HT1080 (cell line): ENCODE results near the gene BSPRY. TPM values are rescaled to one million over a fixed set of nuclear protein-coding genes. Genes with fewer than 3 reads are reported as not detected.
"Not testable (repeated sequence)": the region's sequence is repeated elsewhere in the genome, so short reads cannot be mapped to it uniquely, and the experiment has no call there.

Source experiments
- DNase-seq: peaks from one replicate; pipeline ENCODE4 v3.0.0-alpha.2; 2015; ENCODE audit warnings: low read depth
- total RNA-seq: library from RNA; depleted of rRNA; stranded (reverse); fragments of >200 nt; shearing (Covaris generic); gene quantifications from 2 replicates; pipeline ENCODE4 v1.2.3, GENCODE V29; 2014; rRNA removed

The BSPRY gene
- total RNA-seq, 1 experiment from 2014 or later = not detected

DNA sequence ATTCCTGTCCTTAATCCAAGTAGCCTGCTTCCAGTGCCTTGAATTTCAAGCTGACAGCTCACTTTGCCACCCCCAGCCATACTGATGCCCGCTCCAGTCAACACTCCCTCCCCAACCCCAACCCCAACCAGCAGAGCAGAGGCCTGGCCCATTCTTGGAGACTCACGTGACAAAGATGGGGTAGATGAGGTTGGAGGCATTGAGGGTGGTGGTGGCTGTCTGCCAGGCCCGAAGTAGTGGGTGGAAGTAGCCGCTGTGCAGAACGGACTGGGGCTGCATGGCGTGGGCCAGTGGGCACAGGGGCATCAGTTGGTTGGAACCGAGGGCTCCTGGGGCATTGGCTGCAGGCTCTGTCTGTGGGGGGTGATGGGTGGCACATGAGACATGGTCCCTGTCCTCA is 43.9 kb downstream of the BSPRY start:
- no peak for DNase-seq

DNA sequence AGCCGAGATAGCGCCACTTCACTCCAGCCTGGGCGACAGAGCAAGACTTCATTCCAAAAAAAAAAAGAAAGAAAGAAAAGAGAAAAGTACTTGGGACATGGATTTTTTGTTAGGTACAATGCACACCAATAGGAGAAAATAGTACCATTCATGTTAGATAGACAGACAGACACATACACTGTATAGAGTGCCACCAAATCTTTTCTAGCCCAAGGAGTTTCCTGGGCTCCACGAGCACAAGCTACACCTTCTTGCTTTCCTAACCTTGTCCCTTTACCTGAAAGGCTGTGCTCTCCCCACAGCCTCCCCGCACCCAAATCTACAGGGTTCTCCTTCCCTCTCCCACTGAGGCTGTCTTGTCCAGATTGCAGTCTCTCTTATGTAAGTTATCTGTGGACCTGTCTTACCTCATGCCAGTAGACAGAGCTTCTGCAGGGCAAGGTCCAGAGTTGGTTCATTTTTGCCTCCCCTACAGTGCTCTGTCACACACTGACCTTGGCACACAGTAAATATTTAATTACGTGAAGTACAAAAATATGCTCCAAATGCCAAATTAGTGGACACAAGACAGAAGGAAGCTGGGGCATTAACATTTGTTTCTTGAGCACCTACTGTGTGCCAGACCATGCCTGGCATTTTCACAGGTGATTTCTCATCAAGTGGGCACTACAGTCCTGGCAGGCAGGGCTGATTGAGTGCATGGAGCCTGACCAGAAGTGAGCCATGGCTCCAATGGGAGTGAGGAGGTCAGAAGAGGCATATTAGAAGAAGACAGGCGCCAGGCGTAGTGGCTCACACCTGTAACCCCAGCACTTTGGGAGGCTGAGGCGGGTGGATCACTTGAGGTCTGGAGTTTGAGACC is 45.9 kb downstream of the BSPRY start:
- DNase-seq = no peak

DNA sequence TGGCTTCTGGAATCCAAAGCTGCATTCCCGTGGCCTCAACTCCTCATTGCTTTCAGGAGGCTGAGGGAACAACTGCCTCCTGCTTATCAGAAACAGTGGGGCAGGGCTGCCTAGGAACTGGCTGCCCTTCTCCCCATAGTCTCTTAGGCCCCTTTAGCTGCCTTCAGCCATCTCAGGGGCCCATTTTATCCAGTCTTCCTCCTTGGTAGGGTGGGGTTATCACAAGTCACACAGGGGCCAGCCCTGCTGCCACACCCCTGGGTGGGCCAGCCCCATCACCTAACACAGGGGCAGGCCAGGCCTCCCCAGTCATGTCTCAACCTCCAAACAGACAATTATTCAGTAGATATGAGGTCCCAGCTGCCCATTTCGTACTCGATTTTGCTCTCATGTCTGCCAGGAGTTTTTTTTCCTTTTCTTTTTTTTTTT is 47.9 kb downstream of the BSPRY start:
- no peak for DNase-seq

DNA sequence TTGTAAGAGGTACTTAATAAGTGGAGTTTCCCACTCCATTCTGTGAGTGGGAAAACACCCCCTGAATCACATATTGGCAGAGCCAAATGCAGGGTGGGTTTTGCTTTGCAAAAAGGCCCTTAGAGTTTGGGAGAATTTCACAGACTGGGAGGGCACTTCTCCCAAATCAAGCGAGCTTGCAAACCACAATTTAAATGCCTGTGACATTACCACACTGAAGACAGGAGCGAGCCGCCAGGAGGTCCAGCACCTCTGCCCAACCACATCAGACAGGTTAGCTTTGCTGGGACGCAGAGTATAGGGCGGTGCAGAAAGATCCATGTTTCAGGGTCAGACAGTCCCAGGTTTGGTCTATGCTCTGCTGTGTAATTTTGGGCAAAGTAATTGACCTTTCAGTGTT is 49.5 kb downstream of the BSPRY start:
- no peak for DNase-seq

DNA sequence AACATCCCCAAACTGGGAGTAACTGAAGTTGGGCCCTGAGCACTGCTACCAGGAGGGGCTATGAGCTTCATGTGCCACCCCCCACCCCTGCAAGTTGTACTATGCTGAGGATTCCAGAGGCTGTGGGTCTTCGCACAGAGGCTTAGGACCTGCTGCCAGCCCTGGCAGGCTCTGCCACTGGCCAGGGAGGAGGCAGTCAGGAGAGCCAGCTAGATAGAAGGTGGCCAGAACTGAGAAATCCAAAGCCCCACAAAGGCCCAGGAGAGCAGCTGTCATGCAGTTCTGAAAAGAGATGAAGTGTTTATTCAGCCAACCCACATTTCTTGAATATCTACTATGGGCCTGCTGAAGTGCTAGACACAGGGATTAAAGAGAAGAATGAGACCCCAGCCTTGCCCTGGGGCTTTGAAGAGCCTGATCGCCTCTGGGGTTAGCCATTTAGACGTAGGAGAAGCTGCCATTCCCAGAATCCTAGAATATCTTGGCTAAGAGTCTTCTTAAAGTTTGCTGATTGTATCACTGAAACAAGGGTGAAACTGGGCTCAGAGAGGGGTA is 50.4 kb downstream of the BSPRY start:
- no peak for DNase-seq

DNA sequence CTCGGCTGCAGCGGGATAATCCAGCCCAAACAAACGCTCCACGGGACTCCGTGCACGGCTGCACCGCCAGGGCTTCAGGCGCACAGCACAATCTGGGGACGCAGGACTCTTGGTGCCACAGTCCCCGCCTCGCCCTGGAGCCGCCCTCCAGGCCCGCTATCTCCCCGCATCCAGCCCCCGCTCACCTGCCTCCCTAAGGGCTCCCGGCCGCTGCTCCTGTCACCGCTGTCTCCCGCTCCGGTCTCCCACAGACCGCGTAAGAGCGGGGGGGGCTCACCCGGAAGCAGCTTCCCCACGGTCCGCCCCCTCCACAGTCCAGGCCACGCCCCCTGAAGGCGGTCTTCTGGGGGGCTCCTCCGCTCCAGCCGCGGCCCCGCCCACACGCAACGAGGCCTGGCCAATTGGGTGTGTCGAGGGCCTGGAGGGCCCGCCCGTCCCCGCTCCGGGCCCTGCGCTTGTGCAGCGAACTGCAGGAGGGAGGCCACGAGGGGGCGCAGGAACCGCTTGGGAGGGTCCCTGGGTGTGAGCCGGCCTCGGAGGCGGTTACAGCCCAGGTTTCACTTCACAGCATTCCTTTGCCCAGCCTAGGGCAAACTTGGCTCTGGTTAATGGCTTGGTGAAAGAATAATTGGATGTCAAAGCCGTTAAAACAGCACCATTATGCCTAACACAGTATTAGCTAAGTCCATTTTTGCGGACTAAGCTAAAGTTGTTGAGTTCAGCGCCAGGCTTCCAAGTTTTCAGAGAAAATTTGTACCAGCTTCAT is 51.9 kb downstream of the BSPRY start, which contains the start of gene ALAD:
TSS of gene ALAD (minus strand) at position 258 of the 766 bp plus-strand sequence. CDS start 7,725 bp downstream, outside the sequence.
- peak; percentile 98 for DNase-seq

DNA sequence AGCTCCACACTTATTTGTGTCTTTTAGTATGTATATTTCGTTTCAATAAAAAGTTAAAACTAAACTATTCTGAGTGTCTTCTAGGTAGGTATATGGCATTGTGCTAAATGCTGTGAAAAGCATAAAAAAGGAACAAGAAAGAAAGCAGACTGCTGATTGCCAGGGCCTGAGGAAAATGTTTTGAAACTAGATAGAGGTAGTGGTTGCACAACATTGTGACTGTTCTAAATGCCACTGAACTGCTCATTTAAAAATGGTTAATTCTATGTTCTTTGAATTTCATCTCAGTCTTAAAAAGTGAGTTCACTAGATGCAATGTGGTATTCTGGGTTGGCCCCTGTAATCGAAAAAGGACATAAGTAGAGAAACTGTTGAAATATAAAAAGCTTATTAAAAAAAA is 54.3 kb downstream of the BSPRY start:
- DNase-seq = no peak

DNA sequence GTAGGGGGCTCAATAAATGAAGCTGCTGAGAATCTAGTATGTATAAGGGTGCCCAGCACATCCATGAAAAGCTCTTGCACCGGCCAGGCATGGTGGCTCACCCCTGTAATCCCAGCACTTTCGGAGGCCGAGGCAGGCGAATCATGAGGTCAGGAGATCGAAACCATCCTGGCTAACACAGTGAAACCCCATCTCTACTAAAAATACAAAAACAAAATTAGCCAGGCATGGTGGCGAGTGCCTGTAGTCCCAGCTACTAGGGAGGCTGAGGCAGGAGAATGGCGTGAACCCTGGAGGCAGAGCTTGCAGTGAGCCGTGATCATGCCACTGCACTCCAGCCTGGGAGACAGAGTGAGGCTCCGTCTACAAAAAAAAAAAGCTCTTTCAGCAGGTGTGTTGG is 57.0 kb downstream of the BSPRY start:
- DNase-seq = not testable (repeated sequence)

DNA sequence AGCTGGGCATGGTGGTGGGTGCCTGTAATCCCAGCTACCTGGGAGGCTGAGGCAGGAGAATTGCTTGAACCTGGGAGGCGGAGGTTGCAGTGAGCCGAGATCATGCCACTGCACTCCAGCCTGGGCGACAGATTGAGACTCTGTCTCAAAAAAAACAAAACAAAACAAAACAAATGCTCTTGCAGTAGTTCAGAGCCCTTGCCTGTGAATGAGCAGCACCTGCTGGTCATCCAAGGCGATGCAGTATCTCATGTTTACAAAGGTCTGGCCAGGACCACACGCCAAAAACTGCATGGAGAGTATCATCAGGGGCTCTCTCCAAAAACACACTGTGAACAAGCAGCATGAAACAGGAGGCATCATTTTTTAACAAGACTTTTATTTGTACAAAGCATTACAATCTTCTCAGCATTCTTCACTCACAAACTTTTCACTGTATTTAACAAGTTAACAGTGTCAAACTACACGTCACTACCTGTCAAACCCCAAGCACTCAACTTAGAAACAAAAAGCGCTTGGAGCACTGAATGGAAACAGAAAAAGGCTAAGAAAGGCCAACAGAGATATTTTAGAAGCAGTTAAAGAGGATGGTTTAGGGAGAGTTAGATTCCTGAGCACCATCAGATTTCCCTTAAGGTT is 57.7 kb downstream of the BSPRY start:
- DNase-seq = peak; percentile 47

DNA sequence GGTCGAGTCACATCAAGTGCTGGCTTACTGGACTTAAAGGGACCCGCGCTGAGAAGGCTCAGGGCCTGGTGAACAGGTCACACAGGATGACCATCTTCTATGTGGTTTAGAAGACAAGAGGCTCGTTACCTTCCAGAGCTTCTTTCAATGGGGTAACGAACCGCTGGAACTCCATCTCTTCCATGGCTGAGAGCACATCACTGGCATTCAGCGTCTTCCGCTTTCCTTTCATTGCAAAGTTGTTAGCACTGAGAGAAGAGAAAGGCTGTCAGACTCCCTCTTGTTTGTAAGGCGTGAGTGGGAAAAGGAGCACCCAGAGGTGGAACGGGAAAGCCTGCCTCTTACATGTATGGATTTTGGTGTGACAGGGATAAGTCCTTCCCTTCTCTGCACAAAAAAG is 60.1 kb downstream of the BSPRY start:
- no peak for DNase-seq

DNA sequence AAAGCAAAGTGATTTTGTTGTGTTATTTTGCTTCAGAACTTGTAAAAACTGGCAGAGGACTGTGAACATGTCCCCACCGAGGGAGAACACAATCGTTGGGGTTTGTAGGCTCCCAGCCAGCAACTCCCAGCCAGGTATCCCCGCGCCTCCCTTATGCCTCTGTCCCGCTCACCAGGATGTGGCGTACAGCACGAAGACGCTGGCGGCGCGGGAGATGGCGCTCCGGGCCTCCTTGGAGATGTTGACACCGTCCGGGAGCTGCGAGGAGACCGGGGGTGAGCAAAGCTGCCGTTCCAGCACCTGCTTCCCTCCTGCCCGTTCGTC is 60.5 kb downstream of the BSPRY start:
- no peak for DNase-seq

DNA sequence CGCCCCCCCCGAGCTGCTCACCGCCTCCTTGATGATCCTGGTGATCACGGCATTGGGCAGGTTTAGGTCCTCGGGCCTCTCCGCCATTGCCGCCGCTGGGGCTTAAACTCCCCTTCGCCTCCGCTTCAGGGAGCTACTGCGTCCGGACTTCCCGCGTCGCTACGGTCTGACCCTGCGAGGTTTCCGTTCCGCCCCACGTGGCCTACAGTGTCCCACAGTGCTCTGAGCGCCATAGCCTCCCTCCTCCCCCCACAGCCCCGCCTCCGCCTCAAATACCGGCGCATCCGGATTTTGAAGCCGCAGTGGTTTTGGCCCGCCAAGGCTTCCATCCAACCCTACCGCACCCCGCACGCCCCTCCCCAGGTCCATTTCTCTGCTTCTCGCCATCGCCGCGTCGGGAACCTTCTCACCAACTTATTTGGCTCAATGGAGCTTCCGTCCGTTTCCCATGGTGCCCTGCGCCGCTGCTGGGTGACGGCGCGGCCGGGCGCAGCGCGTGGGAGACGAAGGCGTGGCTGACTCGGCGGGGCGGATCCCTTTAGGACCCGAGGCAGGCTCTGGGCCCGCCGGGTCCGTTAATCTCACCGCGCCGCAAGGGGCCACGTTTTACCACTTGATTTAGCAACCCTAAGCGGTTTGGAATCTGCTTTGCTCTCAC is 61.0 kb downstream of the BSPRY start, which contains the start of the genes C9orf43 and POLE3:
TSS of gene C9orf43 (plus strand) at position 541 of the 658 bp plus-strand sequence. CDS start 2,747 bp downstream, outside the sequence.
TSS of gene POLE3 (minus strand) at position 469 of the 658 bp plus-strand sequence. CDS start at position 87, 382 bp downstream.
- peak; percentile 95 for DNase-seq

DNA sequence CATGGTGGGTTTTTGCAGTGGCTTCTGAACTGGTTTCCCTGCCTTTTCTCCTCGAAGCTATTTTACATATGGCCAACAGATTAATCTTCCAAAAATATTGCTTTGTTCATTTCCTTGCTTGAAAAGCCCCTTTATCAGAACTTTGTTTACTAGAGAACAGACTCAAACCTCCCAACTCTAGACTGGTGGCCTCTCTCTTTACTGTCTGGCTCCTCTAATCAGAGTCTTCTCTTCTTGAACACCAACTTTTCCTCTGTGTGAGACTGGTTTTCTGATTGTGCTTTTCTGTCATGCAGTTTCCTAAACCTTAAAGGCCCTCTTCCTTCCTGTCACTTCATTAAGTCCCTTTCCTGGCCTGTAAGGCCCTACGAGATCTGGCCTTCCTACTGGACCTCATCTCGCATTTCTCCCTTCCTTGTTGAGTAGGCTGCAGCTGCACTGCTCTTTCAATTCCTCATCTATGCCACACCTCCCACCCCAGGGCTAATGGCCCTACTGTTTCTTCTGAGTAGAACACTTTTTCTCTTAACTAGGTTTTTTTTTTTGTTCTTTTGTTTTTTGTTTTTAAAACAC is 66.9 kb downstream of the BSPRY start:
- no peak for DNase-seq

DNA sequence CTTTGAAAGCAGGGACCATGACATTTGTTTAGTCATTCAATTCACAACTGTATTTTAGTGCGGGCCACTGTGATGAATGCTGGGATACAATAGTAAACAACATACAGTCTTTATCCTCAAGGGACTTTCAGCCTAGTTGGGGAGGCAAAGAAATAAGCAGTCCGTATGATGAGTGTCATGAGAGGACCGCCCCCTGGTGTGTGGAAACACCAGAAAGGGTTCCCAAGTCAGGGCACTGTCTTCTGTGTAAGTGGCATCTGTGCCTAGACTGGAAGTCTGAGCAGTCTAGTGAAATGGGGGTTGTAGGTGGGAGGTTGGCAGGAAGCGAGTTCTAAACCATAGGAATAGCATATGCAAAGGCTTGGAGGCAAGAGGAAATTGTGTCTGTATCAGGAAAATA is 68.0 kb downstream of the BSPRY start:
- DNase-seq = no peak

Other genes with a start within 250 kb of the BSPRY start
- 8.3 and 9.4 TPM in 2 replicates for gene SLC31A2, start 198.5 kb upstream of the BSPRY start, total RNA-seq
- gene FKBP15, start 128.3 kb upstream of the BSPRY start, total RNA-seq = 21.8 and 22.0 TPM in 2 replicates
- gene SLC31A1, start 128.0 kb upstream of the BSPRY start, total RNA-seq = 11.7 and 14.0 TPM in 2 replicates
- gene CDC26, start 74.0 kb upstream of the BSPRY start, total RNA-seq = 54.7 and 57.7 TPM in 2 replicates
- gene PRPF4, start 73.9 kb upstream of the BSPRY start, total RNA-seq = 98.4 and 101 TPM in 2 replicates
- gene RNF183, start 46.2 kb upstream of the BSPRY start, total RNA-seq = not detected in 2 replicates
- gene WDR31, start 9.3 kb upstream of the BSPRY start, total RNA-seq = 0.43 TPM in 1 of 2 replicates, not detected in the other
- 8.9 and 9.1 TPM in 2 replicates for gene HDHD3, start 27.4 kb downstream of the BSPRY start, total RNA-seq
- gene ALAD, start 51.7 kb downstream of the BSPRY start, total RNA-seq = 11.9 and 20.3 TPM in 2 replicates
- 107 and 114 TPM in 2 replicates for gene POLE3, start 61.1 kb downstream of the BSPRY start, total RNA-seq
- gene C9orf43, start 61.2 kb downstream of the BSPRY start, total RNA-seq = 0.20 and 0.37 TPM in 2 replicates
- gene RGS3, start 114.2 kb downstream of the BSPRY start, total RNA-seq = 51.4 and 52.0 TPM in 2 replicates